A673 (cell line): ENCODE data around the gene DAPK3.
"Not testable (repeated sequence)": the region's sequence is repeated elsewhere in the genome, so short reads cannot be mapped to it uniquely, and the experiment has no call there.

Source experiments
- CTCF ChIP-seq: fragments of 300-800, 200-600 bp; sonication (generic); conservative IDR thresholded peaks from 2 replicates; pipeline ENCODE4 v1.5.1; 2017; ENCODE audit warnings: low read depth, mild to moderate bottlenecking, antibody characterized with exemption, low read length, moderate library complexity, mixed read lengths
- EZH2 ChIP-seq: fragments of 200-600 bp; sonication (generic); IDR thresholded peaks from 2 replicates; pipeline ENCODE4 v1.6.1; 2017; ENCODE audit warnings: borderline replicate concordance, low read depth, mild to moderate bottlenecking, mixed read lengths, antibody characterized with exemption, low read length; ENCODE audit not compliant: poor library complexity, severe bottlenecking

GRCh38 chr19:3955276-3955675 lies 15.6 kb downstream of the DAPK3 start:
- not testable (repeated sequence) for TF ChIP-seq CTCF, EZH2
